NCI-H2107 (cell line): ENCODE data around the gene PLPP3.

Experiments used
- DNase-seq: peaks from one replicate; lab custom pipeline; 2025; lab: John Stamatoyannopoulos, UW

Gene PLPP3

DNA sequence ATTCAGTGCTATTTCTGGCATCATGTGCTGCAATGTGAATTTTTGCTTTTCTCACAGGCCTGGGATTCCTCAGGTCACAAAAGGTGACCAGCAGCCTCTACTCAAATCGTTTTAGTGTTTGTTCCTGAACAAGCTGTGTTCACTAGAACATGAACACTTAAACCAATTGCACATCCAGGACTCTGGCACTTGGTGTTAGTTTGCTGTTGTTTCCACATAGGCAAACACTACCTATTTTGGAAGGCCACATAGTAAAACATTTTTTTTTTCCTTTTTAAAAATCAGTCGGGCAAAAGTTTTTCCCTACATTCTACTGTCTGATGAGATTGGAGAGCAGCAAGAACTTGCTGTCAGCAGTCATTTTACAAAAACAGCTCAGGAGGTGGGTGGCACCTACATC, 83.2 kb downstream of the PLPP3 start:
- no peak for DNase-seq

DNA sequence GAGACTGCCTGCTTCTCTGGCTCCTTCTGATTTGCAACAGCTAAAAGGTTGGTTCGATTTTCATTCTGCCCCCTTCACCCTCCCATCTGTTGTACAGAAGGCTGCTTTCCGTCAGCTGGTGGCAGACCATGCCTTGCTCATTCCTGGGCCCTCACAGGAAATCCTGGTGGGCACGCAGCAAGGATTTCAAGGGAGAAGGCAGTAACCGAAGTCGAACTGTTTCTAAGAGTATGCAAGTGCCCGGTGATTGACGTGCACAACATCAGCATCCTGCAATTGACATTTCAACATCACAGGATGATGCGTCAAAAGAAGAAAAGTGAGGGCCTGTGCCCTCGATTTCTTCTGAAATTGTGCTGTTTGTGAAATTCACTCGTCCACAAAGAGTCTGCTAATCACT, 83.8 kb downstream of the PLPP3 start:
- no peak for DNase-seq

DNA sequence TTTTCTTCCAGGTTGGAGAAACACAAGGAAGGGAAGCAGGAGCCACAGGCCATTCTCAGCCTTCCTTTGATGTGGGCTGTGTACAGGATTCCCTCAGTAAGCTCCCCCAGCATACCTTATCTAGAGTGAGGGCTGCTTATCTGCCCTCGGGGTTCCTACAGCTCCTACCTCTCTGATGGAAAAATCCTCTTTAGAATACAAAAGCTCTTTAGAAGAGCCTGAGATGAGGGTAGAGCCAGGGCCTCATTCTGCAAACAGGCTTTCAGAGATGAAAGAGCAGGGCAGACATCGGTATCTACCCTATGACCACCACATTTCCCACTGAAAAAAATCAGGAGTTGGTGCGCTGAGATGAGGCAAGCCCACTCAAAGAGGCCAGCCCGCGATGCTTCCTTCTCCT, 85.1 kb downstream of the PLPP3 start:
- DNase-seq = no peak

DNA sequence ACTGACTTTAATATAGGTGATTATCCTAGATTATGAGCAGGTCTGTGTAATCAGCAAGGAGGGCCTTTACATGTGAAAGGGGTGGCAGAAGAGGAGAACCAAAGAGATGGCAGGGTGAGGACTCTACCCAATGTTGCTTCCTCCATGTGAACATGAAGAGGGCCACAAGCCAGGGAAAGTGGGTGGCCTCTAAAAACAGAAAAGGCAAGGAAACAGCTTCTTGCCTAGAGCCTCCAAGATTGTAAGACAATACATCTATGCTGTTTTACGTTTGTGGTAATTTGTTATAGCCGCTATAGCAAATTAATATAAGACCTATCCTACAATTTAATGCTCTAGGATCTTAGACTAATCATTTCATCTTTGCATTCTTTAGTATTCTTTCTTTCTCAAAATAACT, 85.5 kb downstream of the PLPP3 start:
- DNase-seq = no peak

- no peak for DNase-seq
Observed at GRCh38 chr1:56491441-56491840, 87.9 kb downstream of the PLPP3 start.

GRCh38 chr1:56490619-56491018, 88.7 kb downstream of the PLPP3 start:
- DNase-seq = no peak

DNA sequence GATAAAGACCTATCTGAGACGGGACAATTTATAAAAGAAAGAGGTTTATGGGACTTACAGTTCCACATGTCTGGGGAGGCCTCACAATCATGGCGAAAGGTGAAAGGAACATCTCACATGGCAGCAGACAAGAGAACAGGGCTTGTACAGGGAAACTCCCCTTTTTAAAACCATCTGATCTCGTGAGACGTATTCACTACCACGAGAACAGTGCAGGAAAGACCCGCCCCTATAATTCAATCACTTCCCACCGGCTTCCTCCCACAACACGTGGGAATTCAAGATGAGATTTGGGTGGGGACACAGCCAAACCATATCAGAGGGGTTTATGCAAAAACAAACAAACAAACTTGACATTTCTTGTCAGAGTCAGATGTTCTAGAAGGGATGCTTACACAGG, 89.7 kb downstream of the PLPP3 start:
- DNase-seq = no peak

GRCh38 chr1:56484695-56485094, 94.7 kb downstream of the PLPP3 start:
- no peak for DNase-seq

- DNase-seq = no peak
Observed at GRCh38 chr1:56483104-56483503, 96.3 kb downstream of the PLPP3 start.

DNA sequence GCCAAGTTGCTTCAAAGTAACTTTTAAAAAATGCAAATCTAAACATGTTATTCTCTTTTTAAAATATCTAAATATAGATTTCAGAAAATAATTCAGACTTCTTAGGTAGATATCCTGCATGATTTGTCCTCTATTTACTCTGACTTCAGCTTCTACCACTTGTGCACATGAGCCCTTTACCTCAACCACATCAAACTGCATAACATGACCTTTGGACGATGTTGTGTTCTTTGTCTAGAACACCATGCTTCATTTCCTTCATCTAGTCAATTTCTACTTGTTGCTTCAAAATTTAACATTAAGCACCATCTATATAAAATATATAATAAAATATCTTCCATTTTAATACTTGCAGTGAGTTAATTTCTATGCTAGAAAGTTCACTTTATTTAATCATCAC, 96.9 kb downstream of the PLPP3 start:
- no peak for DNase-seq

DNA sequence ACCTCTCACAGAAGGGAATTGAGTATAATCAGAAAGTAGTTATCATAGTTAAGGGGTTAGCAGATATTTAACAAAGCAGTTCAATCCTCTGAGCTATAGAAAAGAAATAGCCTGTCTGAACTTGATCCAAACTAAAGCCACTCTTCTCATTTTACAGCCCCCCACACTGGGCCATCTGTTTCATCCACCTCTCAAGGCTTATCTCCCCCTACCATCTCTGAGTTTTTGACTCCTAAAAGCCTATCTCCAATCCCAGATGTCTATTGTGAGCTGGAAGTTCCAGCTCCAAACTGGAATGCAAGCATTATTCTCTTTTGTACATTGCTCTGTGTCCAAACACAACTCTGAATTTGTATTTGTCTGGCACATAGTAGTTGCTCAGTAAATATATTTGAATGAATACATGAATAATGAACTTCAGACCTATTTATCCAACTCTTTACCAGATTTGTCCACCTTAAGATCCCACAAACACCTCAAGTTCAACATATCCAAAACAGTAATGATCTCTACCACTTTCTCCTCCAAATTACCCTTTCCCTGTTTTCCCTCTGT, 98.1 kb downstream of the PLPP3 start:
- no peak for DNase-seq

GRCh38 chr1:56478734-56479133, 100.6 kb downstream of the PLPP3 start:
- no peak for DNase-seq

DNA sequence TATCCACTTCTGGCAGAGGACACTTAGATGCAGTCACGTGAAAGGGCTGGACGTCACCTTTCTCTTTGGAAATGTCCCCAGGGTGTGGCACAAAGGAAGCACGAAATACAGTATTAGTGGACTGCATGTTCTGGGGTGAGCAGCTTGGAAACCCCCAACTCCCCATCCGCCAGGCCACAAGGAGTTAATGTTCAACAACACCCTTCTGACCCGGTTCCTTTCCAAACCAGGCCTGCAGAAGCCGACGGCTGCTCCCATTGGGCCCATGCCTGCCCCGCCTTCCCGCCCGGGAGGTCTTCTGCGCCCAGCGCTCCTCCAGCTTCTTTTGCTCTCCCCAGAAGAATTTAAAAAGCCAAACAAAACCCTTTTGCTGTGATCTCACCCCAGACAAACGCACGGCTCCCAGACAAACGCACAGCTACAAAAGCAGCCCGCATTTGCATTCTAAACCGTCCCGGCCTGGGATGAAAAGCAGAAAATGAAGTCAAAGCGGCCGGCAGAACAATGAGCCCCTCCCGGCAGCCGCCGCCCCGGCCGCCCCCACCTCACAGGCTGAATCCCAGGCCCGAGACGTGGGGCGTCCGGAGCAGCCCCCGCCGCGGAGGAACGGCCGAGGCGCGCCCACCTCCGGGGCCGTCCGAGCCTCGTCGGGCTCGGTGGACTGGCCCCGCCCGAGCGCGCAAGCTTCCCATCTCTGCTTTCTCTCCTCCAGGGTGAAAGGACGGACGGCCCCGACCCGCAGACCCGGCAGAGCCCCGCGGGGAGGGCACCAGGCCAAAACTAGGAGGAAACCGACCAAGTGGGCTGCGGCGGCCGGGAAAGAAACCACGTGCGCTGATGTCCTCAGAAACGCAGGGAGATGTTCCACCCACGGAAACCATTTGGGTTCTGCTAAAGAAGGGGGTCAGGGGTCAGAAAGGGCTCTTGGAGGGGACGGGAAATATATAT, 101.9 kb downstream of the PLPP3 start:
- DNase-seq = no peak

GRCh38 chr1:56473582-56474270, 105.6 kb downstream of the PLPP3 start:
- DNase-seq = no peak

DNA sequence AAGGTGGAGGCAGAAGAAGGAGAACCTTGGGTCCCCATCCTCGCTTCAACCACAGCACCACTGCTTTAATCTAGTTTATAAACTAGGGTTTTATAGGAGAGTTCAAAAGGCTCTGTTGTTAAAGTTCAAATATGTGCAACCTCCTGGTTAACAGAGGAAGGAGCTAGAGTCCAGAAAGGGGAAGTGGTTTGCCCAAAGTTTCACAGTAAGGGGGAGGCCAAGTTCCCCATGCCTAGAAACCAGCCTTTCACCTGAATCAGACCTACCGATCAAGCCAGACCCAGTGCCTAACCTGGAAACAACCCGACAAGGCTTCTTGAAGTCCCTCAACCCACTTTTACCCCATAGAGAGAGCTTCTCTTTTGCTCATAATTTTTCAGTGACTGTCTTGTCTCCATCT, 106.5 kb downstream of the PLPP3 start:
- DNase-seq = no peak

GRCh38 chr1:56469640-56470371, 109.6 kb downstream of the PLPP3 start:
- no peak for DNase-seq

- no peak for DNase-seq
Observed at GRCh38 chr1:56468518-56468917, 110.8 kb downstream of the PLPP3 start.

DNA sequence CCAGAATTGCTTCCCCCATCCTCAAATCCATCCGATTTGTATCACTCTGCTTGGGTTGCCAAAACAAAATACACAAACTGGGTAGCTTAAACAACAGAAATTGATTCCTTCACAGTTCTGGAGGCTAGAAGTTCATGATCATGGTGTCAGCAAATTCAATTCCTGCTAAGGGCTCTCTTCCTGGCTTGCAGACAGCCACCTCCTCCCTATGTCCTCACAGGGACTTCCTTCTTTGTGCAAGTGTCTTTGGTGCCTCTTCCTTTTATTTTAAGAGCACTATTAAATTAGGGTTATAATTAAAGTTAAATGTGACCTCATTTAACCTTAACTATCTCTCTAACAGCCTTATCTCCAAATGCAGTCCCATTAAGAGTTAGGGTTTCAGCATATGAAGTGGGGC, 112.8 kb downstream of the PLPP3 start:
- DNase-seq = no peak

GRCh38 chr1:56464294-56464693, 115.1 kb downstream of the PLPP3 start:
- no peak for DNase-seq

DNA sequence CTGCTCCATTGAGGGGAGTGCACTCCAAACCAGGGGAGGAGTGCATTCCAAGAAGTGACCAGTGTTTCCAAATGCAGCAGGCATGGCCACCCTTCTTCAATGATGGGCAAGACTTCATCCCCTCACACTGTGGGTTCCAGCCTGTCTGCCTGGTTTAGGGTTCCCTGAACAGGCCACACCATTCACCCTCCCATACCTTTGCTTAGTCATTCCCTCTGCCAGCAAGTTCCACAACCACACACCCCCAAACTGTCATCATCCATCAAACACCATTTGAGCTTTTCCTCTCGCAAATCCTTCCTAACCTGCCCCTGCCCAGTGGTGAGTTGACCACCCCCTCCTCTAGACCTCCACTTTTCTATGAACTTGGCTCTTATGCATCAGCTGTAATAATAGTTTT, 116.0 kb downstream of the PLPP3 start:
- no peak for DNase-seq

GRCh38 chr1:56462209-56462608, 117.2 kb downstream of the PLPP3 start:
- no peak for DNase-seq
